Measurements from ENCODE around the gene P2RY11.

P2RY11 gene

GRCh38 chr19:10158071-10158470 lies 46.6 kb downstream of the P2RY11 start:
- Histone ChIP-seq H3K79me2 (ENCODE audit: insufficient read depth, low read length) (0 out of 2 replicates have a peak, but pooled peaks cover 3% of the 10 kb centered on the region), H3K4me3 (ENCODE audit: low read length, poor library complexity, severe bottlenecking) (no peak overlapping the region), H4K20me1 (ENCODE audit: insufficient read depth, low read length, poor library complexity, severe bottlenecking) (no peaks in the 10 kb centered on the region), H2AFZ (ENCODE audit: low read length) (no peak overlapping the region), H3K9ac (ENCODE audit: low read depth, low read length, poor library complexity, severe bottlenecking) (no peak overlapping the region), H3K36me3 (ENCODE audit: insufficient read depth, low read length) (peaks cover 96% of the 10 kb centered on the region), H3K9me3 (ENCODE audit: insufficient read depth, low read depth, low read length) (no peaks in the 10 kb centered on the region), H3K27me3 (ENCODE audit: insufficient read depth, low read length, poor library complexity, severe bottlenecking) (no peaks in the 10 kb centered on the region), H3K9me2 (replicated peaks; ENCODE audit: low read depth, low read length) (no peaks in the 10 kb centered on the region), H3K4me1 (ENCODE audit: insufficient read depth, low read length, poor library complexity, severe bottlenecking) (no peaks in the 10 kb centered on the region), H3K4me2 (ENCODE audit: low read depth, low read length, poor library complexity, severe bottlenecking) (no peak overlapping the region), H3F3A (ENCODE audit: low read depth) (no peaks in the 10 kb centered on the region)
- no peak for TF ChIP-seq CTCF (conservative IDR thresholded peaks at IDR 0.05; ENCODE audit: low read length)
- TF ChIP-seq EZH2phosphoT487 (IDR thresholded peaks at IDR 0.05; ENCODE audit: borderline replicate concordance) = no peak

GRCh38 chr19:10158485-10158884 lies 47.0 kb downstream of the P2RY11 start:
- Histone ChIP-seq H3K9ac (ENCODE audit: low read depth, low read length, poor library complexity, severe bottlenecking) (no peak overlapping the region), H3K4me1 (ENCODE audit: insufficient read depth, low read length, poor library complexity, severe bottlenecking) (no peaks in the 10 kb centered on the region), H3K79me2 (ENCODE audit: insufficient read depth, low read length) (0 out of 2 replicates have a peak, but pooled peaks cover 3% of the 10 kb centered on the region), H3K27me3 (ENCODE audit: insufficient read depth, low read length, poor library complexity, severe bottlenecking) (no peaks in the 10 kb centered on the region), H2AFZ (ENCODE audit: low read length) (no peak overlapping the region), H3K36me3 (ENCODE audit: insufficient read depth, low read length) (peaks cover 99% of the 10 kb centered on the region), H3K4me3 (ENCODE audit: low read length, poor library complexity, severe bottlenecking) (no peak overlapping the region), H3K9me3 (ENCODE audit: insufficient read depth, low read depth, low read length) (no peaks in the 10 kb centered on the region), H4K20me1 (ENCODE audit: insufficient read depth, low read length, poor library complexity, severe bottlenecking) (no peaks in the 10 kb centered on the region), H3K9me2 (replicated peaks; ENCODE audit: low read depth, low read length) (no peaks in the 10 kb centered on the region), H3K4me2 (ENCODE audit: low read depth, low read length, poor library complexity, severe bottlenecking) (no peak overlapping the region), H3F3A (ENCODE audit: low read depth) (no peaks in the 10 kb centered on the region)
- TF ChIP-seq CTCF (conservative IDR thresholded peaks at IDR 0.05; ENCODE audit: low read length) (no peak), EZH2phosphoT487 (IDR thresholded peaks at IDR 0.05; ENCODE audit: borderline replicate concordance) (no peak)

GRCh38 chr19:10159610-10160009 lies 48.1 kb downstream of the P2RY11 start:
- H3K4me3 ChIP-seq (ENCODE audit: low read length, poor library complexity, severe bottlenecking) = no peak overlapping the region
- no peak overlapping the region for H2AFZ ChIP-seq (ENCODE audit: low read length)
- no peaks in the 10 kb centered on the region for H3F3A ChIP-seq (ENCODE audit: low read depth)
- H3K9me3 ChIP-seq (ENCODE audit: insufficient read depth, low read depth, low read length) = no peaks in the 10 kb centered on the region
- H3K27me3 ChIP-seq (ENCODE audit: insufficient read depth, low read length, poor library complexity, severe bottlenecking) = no peaks in the 10 kb centered on the region
- 0 out of 2 replicates have a peak, but pooled peaks cover 3% of the 10 kb centered on the region for H3K79me2 ChIP-seq (ENCODE audit: insufficient read depth, low read length)
- peaks cover 97% of the 10 kb centered on the region for H3K36me3 ChIP-seq (ENCODE audit: insufficient read depth, low read length)
- H3K9me2 ChIP-seq (replicated peaks; ENCODE audit: low read depth, low read length) = no peaks in the 10 kb centered on the region
- no peaks in the 10 kb centered on the region for H4K20me1 ChIP-seq (ENCODE audit: insufficient read depth, low read length, poor library complexity, severe bottlenecking)
- no peak overlapping the region for H3K4me2 ChIP-seq (ENCODE audit: low read depth, low read length, poor library complexity, severe bottlenecking)
- H3K9ac ChIP-seq (ENCODE audit: low read depth, low read length, poor library complexity, severe bottlenecking) = no peak overlapping the region
- H3K4me1 ChIP-seq (ENCODE audit: insufficient read depth, low read length, poor library complexity, severe bottlenecking) = no peaks in the 10 kb centered on the region
- no peak for TF ChIP-seq EZH2phosphoT487 (IDR thresholded peaks at IDR 0.05; ENCODE audit: borderline replicate concordance)
- TF ChIP-seq CTCF (conservative IDR thresholded peaks at IDR 0.05; ENCODE audit: low read length) = no peak

Data from Loucy (cell line).